OCI-LY3 (cell line): Measurements from ENCODE around the gene UNC79.

Source experiments
- H2AFZ ChIP-seq: fragments of 200-600, 300-600 bp; shearing (Covaris generic); 2 replicates; pipeline ENCODE4 v1.6.0; 2014; ENCODE audit warnings: antibody characterized with exemption, low read depth, low read length
- H3K27ac ChIP-seq: fragments of 200-600, 300-600 bp; sonication (generic); 2 replicates; pipeline ENCODE4 v1.5.1; 2014; ENCODE audit warnings: mild to moderate bottlenecking, low read length, moderate library complexity, mixed read lengths
- H3K27me3 ChIP-seq: fragments of 200-600, 300-600 bp; sonication (generic); 2 replicates; pipeline ENCODE4 v1.6.1; 2014; ENCODE audit warnings: low read depth, low read length, mixed read lengths
- H3K36me3 ChIP-seq: fragments of 200-600, 300-600 bp; sonication (generic); replicated peaks from 2 replicates; pipeline ENCODE3; 2014; ENCODE audit warnings: low read depth, low read length, mixed read lengths
- H3K4me1 ChIP-seq: fragments of 300-600, 200-600 bp; sonication (generic); 2 replicates; pipeline ENCODE4 v1.6.1; 2014; ENCODE audit warnings: low read length, mixed read lengths
- H3K4me2 ChIP-seq: fragments of 200-600, 300-600 bp; sonication (generic); 2 replicates; pipeline ENCODE4 v1.6.1; 2014; ENCODE audit warnings: low read length, mixed read lengths
- H3K4me3 ChIP-seq: fragments of 300-600, 200-600 bp; sonication (generic); 2 replicates; pipeline ENCODE4 v1.5.1; 2014; ENCODE audit warnings: antibody characterized with exemption, mild to moderate bottlenecking, low read length, moderate library complexity
- H3K79me2 ChIP-seq: fragments of 300-600, 200-600 bp; shearing (Covaris generic); 2 replicates; pipeline ENCODE4 v1.6.1; 2014; ENCODE audit warnings: mild to moderate bottlenecking, low read length, mixed read lengths
- H3K9ac ChIP-seq: fragments of 300-600, 200-600 bp; shearing (Covaris generic); 2 replicates; pipeline ENCODE4 v1.6.0; 2014; ENCODE audit warnings: mild to moderate bottlenecking, low read length, moderate library complexity
- H3K9me3 ChIP-seq: fragments of 200-600, 300-600 bp; shearing (Covaris generic); 2 replicates; pipeline ENCODE4 v1.6.1; 2014; ENCODE audit warnings: low read length, mixed read lengths; ENCODE audit not compliant: insufficient read depth
- H4K20me1 ChIP-seq: fragments of 200-600, 300-600 bp; sonication (generic); 2 replicates; pipeline ENCODE4 v1.6.1; 2016; ENCODE audit warnings: low read length, mixed read lengths; ENCODE audit not compliant: insufficient read depth
- CTCF ChIP-seq: fragments of 200-600, 300-600 bp; sonication (generic); IDR thresholded peaks from 2 replicates; pipeline ENCODE4 v1.5.1; 2014; ENCODE audit warnings: antibody characterized with exemption, low read length, low read depth
- EZH2phosphoT487 ChIP-seq: fragments of 200-600 bp; shearing (Covaris generic); IDR thresholded peaks from 2 replicates; pipeline ENCODE4 v1.6.1; 2018; ENCODE audit warnings: antibody characterized with exemption, mixed run types, low read depth

Gene UNC79

GRCh38 chr14:93709249-93709648 is 278.5 kb downstream of the UNC79 start:
- Histone ChIP-seq H3K4me1 (no peaks in the 10 kb centered on the region), H3K27ac (no peak overlapping the region), H2AFZ (no peak overlapping the region), H3K27me3 (0 out of 2 replicates have a peak, but pooled peaks cover 3% of the 10 kb centered on the region), H3K36me3 (no peaks in the 10 kb centered on the region), H3K4me3 (no peak overlapping the region), H3K9me3 (no peaks in the 10 kb centered on the region), H3K9ac (no peak overlapping the region), H3K4me2 (no peak overlapping the region), H4K20me1 (no peaks in the 10 kb centered on the region), H3K79me2 (no peaks in the 10 kb centered on the region)
- TF ChIP-seq EZH2phosphoT487 (no peak), CTCF (no peak)

- no peaks in the 10 kb centered on the region for H4K20me1 ChIP-seq
- H3K27ac ChIP-seq: no peak overlapping the region
- H2AFZ ChIP-seq: no peak overlapping the region
- H3K4me1 ChIP-seq: no peaks in the 10 kb centered on the region
- H3K4me3 ChIP-seq: no peak overlapping the region
- H3K79me2 ChIP-seq: no peaks in the 10 kb centered on the region
- no peak overlapping the region for H3K9ac ChIP-seq
- TF ChIP-seq CTCF (no peak), EZH2phosphoT487 (no peak)
- no peak overlapping the region for H3K4me2 ChIP-seq
- 0 out of 2 replicates have a peak, but pooled peaks cover 3% of the 10 kb centered on the region for H3K27me3 ChIP-seq
- no peaks in the 10 kb centered on the region for H3K36me3 ChIP-seq
- no peaks in the 10 kb centered on the region for H3K9me3 ChIP-seq
Observed at GRCh38 chr14:93712079-93712837, 281.5 kb downstream of the UNC79 start.

- Histone ChIP-seq H3K4me3 (no peak overlapping the region), H3K79me2 (no peaks in the 10 kb centered on the region), H3K27ac (no peak overlapping the region), H3K36me3 (no peaks in the 10 kb centered on the region), H3K9me3 (no peaks in the 10 kb centered on the region), H2AFZ (no peak overlapping the region), H3K4me2 (no peak overlapping the region), H3K27me3 (0 out of 2 replicates have a peak, but pooled peaks cover 3% of the 10 kb centered on the region), H3K9ac (no peak overlapping the region), H4K20me1 (no peaks in the 10 kb centered on the region), H3K4me1 (no peaks in the 10 kb centered on the region)
- TF ChIP-seq EZH2phosphoT487 (no peak), CTCF (no peak)
Observed at GRCh38 chr14:93712838-93713724, 282.3 kb downstream of the UNC79 start.
